ENCODE data around the gene COL4A1. TPM values are rescaled to one million over a fixed set of nuclear protein-coding genes. Genes with fewer than 3 reads are reported as not detected.

COL4A1 gene
- total RNA-seq, 1 donor from 2014 or later: 347 TPM

GRCh38 chr13:110221406-110222117, 85.4 kb downstream of the COL4A1 start:
- no peak for DNase-seq (ENCODE audit: low spot score)

DNA sequence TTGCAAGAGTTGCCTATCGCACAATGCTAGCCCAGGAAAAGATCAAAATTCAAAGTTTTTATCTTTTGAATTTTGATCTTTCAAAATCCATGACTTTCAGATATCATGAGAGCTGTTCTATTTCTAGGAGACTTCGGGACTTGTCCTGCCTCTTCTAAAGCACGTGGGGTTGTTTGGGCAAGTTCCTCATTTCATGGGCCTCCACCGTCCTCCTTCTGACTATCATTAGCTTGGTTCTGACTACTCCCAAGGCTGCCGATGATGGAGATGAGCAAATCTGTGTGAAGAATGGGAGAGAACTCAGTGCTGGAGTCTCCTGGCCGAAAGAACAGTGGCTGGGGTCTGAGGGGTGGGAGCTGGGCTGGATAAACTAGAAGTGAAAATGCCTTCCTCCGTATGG, 86.5 kb downstream of the COL4A1 start:
- DNase-seq (ENCODE audit: low spot score): no peak

DNA sequence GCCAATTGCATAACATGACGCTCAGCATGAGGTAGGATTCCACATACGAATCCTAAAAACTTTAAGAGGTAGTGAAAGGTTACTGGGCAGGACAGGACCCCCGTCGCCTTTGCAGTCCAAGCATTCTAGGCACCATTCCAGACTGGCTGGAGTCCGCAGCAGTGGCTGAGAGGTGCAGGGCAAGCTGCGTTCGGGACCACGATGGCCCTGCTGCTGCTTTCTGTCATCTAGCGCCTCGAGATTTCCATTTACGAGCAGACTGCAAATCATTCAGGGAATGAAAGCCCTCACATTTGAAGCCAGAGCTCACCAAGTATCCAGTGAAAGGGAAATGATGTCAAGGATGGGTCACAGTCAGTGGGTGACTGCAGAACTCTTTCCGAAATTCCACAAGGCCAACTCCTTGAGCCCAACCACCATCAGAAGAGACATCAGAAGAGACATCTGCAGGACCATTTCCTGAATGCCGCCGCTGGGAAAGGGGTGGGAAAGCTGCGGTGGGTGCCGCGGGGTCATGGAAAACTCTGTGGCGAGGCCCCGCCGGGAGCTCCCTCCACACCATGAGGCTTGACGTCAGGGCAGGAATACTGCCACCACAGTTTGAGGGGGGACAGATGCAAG, 88.3 kb downstream of the COL4A1 start:
- DNase-seq (ENCODE audit: low spot score): peak; percentile 8

- no peak for DNase-seq (ENCODE audit: low spot score)
Observed at GRCh38 chr13:110217811-110218210, 89.1 kb downstream of the COL4A1 start.

GRCh38 chr13:110217085-110217484, 89.9 kb downstream of the COL4A1 start:
- no peak for DNase-seq (ENCODE audit: low spot score)

DNA sequence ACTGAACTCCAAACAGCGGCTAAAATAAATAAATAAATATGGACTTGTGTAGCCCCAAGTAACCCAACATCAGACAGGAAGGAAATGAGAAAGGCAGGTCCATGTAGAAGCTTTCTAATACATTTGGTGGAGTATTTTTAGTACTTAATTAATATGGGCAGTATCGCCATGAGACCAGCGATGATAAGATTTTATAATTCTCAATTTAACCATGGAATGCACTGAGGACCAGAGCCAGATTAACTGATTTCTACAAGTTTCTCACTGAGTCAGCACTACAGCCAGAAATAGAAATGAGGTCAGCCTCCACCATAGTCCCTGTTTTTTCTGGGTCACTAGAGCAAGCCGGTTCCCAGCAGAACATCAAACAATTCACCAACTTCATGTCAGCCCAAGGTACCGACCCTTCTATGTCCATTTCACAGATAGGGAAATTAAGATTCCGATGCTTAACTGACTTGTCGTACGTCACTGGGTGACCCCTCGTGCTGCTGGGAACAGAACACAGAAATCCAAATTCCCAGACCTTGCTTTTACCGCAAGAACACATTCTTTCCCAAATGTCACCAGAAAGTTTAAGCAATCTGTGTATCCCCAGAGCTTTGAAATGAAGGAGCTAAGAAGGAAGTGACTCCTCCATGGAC, 90.4 kb downstream of the COL4A1 start:
- DNase-seq (ENCODE audit: low spot score): no peak

DNA sequence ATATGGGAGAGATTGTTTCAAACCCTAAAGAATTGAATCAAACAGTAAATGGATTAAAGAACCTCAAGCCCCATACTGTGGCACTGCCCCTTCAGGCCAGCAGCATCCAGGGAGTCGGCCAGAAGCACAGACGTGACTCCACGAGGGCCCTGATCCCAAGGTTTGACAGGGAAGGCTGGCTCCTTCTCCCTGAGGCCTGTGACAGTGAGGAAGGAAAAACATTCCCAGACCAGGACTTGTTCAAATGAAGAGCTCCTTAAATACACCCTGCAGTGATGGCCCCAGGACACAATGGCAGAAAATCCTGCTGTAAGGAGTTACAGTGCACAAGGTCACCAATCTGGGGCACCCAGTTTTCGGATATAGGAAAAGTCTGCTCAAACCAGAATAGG, 91.0 kb downstream of the COL4A1 start:
- DNase-seq (ENCODE audit: low spot score): no peak

GRCh38 chr13:110215606-110216005, 91.4 kb downstream of the COL4A1 start:
- no peak for DNase-seq (ENCODE audit: low spot score)

GRCh38 chr13:110214637-110215036, 92.3 kb downstream of the COL4A1 start:
- no peak for DNase-seq (ENCODE audit: low spot score)

DNA sequence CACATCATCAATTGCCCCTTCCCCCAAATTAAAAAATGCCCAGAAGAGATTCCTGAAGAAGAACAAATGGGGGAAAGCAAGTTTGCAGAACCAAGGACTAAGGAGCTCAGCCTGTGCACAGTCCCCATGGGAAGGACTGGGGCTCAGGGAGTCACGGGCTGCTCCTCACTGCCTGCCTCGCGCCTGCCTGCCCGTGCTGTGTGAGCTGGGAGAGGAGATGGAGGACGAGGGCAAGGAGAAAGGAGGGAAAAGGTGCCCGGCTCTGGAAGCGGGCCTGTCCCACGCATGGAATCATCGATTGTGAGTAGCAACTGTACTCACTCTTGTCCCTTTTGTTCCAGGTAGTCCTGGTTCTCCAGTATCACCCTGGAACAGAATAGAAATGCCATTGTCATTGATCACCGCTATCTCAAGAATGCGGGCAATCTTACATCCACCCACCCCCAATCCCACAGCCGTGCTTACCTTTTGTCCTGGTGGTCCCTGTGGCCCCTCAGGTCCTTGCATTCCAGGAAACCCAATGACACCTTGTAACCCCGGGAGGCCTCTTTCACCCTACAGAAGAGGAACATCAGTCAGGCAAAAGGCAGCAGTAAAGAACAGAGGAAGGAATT, 93.4 kb downstream of the COL4A1 start:
- no peak for DNase-seq (ENCODE audit: low spot score)

GRCh38 chr13:110212529-110212928, 94.4 kb downstream of the COL4A1 start:
- no peak for DNase-seq (ENCODE audit: low spot score)

DNA sequence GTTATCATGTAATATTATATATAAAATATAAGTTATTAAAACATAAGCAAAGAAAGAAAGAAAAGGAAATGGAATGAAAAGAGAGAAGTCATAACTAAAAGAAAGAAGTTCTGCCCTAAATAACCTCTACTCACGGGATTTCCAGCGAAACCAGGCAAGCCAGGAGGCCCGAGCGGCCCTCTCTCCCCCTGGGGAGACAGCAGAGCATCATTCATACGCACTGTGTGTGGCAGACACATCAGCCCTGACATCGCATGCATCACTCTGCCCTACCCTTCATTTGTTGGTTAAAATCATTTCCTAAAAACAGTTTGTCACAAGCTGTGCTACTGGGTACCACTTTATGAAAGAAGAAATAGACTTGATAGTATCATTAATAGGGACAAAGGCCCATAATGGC, 95.2 kb downstream of the COL4A1 start:
- no peak for DNase-seq (ENCODE audit: low spot score)

DNA sequence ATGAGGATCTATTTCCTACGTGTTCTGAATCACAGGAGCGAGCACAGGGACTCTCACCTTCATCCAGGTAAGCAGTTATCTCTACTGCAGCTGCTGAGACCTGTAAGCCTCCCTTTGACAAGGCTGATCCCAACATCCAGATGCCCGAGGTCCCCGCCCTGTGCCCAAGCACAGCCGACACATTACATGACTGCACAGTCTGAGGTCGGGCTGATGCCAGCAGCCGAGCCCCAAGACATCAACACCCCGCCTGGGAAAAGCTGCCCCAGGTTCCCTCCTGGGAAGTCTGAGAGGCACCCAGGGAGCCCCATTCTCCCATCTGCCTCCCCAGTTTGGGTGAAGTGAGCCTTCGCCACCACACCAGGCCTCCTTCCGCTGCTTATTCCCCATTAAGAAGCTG, 95.9 kb downstream of the COL4A1 start:
- DNase-seq (ENCODE audit: low spot score): no peak

DNA sequence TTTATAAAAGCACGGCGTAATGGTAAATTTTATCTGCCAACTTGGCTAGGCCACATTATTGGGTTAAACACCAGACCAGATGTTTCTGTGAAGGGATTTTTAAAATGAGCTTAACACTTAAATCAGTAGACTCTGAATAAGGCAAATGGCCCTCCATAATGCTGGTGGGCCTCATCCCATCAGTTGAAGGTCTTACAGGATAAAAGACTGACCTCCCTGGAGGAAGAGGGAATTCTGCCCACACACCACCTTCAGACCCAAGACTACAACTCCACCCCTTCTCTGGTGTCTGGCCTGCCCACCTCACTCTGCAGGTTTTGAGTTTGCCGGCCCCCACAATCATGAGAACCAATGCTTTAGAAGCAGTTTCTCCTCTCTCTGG, 96.4 kb downstream of the COL4A1 start:
- no peak for DNase-seq (ENCODE audit: low spot score)

GRCh38 chr13:110209950-110210603, 96.9 kb downstream of the COL4A1 start:
- peak; percentile 42 for DNase-seq (ENCODE audit: low spot score)

- DNase-seq (ENCODE audit: low spot score): no peak
Observed at GRCh38 chr13:110208116-110208515, 98.8 kb downstream of the COL4A1 start.

GRCh38 chr13:110206996-110207395, 100.0 kb downstream of the COL4A1 start:
- DNase-seq (ENCODE audit: low spot score): no peak

- DNase-seq (ENCODE audit: low spot score): peak; percentile 42
Observed at GRCh38 chr13:110206185-110206584, 100.8 kb downstream of the COL4A1 start.

GRCh38 chr13:110201114-110201513, 105.8 kb downstream of the COL4A1 start:
- no peak for DNase-seq (ENCODE audit: low spot score)

DNA sequence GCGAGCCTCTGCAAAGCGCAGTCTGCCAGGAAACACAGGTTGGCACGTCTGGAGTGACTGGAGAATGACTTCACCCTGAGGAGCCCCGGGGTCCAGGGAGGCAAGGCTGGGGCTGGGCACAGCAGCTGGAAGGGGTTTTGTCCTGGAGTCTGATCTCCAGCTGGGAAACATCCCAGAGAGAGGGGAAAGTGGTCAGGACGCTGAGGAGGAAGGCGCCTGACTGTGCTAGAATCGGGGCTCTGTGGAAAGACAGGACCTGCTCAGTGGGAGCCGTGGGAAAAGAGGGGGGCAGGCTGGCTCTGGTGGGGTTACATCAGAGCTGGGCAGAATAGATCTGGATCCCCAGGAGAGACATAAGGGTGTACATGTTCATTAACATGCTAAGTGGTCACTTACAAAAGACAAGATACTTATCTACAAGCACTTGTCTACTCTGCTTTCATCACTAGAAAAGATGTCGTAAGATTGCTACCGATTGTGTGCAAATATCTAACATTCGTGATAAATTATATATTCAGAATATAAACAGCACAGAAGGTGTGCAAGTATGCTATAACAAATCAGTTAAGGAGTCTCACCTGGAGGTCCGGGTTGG, 106.6 kb downstream of the COL4A1 start:
- DNase-seq (ENCODE audit: low spot score): no peak

GRCh38 chr13:110199046-110199831, 107.7 kb downstream of the COL4A1 start:
- DNase-seq (ENCODE audit: low spot score): no peak
